GM20431 (cell line): ENCODE results near the gene TWF2.

ENCODE experiments used
- in situ Hi-C: fragments of 300-500 bp; cut with MseI, MboI; formaldehyde crosslinking; loops from one replicate; pipeline ENCODE4 v1.15.0; 2020; ENCODE audit warnings: low sequenced_read_pairs; ENCODE audit not compliant: unreplicated experiment

Gene TWF2

DNA sequence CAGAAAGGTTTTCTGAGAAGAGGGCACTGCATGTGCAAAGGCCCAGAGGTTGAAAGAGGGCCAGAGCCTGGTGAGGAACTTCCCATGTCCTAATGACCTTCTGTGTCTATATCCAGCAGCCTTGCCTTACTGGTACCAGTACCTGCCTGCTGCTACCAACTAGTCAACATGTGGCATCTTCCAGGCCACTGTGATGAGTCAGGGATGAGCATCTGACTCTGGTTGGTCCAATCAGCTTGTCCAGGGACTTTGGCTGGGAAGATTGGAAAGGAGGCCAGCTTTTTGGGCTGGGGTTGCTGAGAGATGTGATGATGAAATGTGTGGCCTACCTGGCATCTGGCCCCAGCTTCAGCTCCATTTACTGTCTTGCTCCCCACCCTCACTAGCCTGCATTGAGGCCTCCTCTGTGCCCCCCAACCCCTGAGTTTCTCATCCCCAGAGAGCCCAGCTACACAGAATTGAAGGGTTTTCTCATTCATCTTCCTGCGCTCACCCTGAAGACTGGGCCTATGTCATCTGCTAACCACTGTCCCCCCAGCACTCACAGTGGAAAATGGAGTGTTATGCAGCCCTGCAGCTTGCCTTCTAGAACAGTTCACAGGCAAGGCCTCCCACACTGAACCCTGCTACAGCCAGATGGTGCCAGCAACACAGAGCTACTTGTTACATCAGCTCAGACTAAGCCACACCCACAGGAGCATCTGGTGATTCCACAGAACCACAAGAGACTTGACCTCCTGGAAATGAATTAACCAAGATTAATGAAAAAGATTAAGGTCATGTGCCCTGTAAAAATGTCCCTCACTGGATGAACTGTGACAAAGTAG is 1.3 kb upstream of the TWF2 start:
- in situ Hi-C loops = no loop called here

GRCh38 chr3:52238193-52238760 is 681 bp downstream of the TWF2 start:
- in situ Hi-C loops = no loop called here

GRCh38 chr3:52237657-52238172 is 1.2 kb downstream of the TWF2 start:
- in situ Hi-C loops = no loop called here

DNA sequence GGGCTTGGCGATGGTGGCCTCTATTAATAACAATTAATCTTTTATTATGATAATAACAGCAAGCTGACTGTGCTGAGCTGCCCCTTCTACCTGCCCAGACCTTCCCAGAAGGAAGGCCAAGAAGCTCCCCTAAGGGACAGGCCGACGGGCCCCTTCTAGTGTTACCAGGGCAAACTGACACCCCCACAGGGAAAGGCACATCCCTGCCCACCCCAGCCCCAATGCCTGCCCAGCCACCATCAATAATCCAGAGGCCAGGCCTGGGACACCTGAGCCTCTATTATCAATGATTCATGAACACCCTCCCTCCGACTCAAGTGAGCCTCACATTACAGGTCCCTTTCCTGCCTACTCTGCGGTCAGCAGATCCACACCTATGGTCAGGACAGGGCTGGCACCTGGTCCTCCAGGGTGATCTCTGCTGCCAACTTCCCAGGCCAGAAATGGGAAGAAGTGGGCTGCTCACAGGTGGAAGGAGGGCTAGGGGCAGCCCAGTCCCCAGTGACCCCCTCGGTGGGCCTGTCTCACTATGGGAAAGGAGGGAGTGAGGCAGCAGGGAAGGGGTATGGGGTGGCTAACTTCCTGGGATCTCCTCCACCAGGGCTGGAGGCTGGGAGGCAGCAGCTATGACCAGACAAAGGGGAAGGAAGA is 1.8 kb downstream of the TWF2 start:
- in situ Hi-C loops = no loop called here

GRCh38 chr3:52236424-52236886 is 2.5 kb downstream of the TWF2 start:
- in situ Hi-C loops = no loop called here

GRCh38 chr3:52234516-52235447 is 4.2 kb downstream of the TWF2 start:
- in situ Hi-C loops = no loop called here

GRCh38 chr3:52233968-52234367 is 5.0 kb downstream of the TWF2 start:
- in situ Hi-C loops = no loop called here

GRCh38 chr3:52233108-52233591 is 5.8 kb downstream of the TWF2 start:
- in situ Hi-C loops = no loop called here

DNA sequence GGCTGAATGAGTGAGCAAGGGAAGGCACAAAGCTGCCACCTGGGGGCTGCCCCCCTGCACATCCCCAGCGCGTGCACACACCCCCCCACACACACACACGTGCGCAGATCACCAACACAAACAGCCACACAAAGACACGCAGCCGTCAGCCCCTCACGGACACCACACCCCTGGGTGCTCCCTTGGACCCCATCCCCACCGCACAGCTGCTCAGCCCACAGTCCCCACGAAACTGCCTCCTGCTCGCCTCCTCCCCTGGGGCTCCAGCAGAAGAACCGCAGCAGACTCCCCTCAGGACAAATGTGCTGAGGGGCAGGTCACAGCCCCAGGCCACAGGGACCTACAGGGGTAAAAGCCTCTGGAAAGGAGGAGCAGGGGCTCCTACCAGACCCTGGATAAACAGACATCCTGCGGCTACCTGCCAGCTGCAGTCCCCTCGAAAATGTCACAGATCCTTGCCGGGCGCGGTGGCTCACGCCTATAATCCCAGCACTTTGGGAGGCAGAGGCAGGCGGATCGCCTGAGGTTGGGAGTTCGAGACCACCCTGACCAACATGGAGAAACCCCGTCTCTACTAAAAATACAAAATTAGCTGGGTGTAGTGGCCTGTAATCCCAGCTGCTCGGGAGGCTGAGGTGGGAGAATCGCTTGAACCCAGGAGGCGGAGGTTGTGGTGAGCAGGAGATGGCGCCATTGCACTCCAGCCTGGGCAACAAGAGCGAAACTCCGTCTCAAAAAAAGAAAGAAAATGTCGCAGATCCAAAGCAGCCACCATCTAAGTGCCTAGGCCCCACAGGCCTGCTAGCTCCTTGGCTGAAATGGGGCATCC is 6.5 kb downstream of the TWF2 start:
- in situ Hi-C loops = no loop called here

GRCh38 chr3:52231502-52232278 is 7.3 kb downstream of the TWF2 start:
- in situ Hi-C loops = no loop called here

- in situ Hi-C loops = no loop called here
Observed at GRCh38 chr3:52230889-52231499, 8.0 kb downstream of the TWF2 start.

DNA sequence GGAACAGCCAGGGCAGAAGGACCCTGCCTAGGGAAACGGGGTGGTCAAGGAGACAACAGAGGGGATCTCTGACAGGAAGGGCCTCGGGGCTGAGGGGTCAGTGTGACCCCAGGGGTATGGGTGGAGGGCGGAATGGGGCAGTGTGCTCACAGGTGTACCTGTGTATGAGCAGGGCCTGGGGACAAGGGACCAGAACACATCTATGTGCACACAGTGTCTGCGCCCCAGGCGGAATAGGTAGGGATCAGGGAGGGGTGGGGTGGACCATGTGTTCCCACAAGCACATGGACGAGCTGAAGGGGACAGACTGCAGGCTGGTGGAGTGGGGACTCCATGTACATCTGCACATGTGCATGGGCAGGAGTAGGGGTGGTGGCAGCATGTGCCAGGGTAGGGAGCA is 8.5 kb downstream of the TWF2 start:
- in situ Hi-C loops = no loop called here

DNA sequence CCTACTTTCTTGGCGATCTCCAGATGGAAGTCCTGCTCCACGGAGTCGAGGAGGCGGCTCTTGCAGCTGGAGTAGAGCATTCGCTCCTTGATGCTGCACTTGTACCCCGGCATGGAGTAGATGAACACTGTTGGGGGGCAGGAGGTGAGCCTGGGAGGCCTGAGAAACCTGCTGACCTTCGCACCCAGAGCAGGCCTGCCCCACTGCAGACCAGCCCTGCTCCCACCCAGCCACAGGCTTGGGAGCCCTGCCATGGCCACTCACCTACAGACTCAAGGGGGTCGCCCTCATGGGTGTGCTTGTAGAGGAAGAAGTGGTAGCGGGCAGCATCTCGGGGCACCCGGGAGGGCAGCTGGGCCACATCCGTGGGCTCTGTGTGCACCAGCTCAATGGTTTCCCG is 9.3 kb downstream of the TWF2 start:
- in situ Hi-C loops = no loop called here

GRCh38 chr3:52228751-52229291 is 10.1 kb downstream of the TWF2 start:
- in situ Hi-C loops = no loop called here

DNA sequence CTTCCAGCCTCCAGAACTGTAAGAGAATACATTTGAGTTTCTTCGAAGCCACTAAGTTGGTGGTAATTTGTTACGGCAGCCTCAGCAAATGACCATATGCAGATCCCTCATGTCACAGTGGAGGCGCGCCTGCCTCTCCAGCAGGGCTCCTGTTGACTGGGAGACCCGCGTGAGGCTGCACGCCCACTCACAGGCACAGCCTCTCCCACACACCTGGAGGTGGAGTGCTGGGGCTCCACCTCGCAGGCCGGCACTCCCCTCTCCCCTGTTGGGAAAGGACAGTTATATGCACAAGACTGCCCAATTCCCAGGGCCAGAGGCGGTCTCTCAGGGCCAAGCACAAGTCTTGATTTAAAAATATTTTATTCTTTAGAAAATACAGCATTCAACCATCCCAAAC is 10.7 kb downstream of the TWF2 start:
- in situ Hi-C loops = no loop called here

DNA sequence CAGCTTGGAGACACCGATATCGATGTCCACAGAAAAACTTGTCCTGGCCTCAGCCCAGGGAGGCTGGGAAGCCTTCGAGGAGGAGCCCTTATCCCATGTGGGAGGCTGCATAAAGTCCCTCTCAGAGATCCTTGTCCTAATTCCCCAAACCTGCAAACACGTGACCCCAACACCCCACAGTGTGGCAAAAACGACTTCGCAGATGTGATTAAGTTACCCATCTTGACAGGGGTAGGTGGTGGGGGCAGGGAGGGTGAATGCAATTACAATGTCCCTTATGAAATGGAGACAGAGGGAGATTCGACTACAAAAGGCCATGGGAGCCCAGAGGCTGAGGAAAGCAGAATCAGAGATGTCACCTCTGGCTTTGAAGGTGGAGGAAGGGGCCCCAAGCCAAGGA is 11.2 kb downstream of the TWF2 start:
- in situ Hi-C loops = no loop called here

DNA sequence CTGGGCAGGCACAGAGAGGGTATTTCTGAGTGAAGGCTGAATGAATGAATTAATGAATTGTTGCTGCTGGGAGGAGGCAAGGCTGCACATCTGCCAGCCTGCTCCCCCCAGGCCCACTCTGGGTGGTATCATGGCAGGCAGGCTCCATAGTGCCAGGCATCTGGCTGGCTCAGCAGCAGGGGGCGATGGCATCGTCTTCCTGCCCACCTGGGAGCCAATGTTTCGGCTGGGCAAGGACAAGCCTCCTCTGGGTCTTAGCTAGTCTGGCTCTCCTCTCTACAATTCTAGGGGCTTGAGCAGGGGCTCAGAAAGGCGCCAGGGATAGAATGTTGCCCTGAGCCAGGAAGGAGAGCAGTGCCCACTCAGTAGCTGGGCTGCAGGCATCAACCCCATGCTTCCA is 11.8 kb downstream of the TWF2 start:
- in situ Hi-C loops = no loop called here
